LHCN-M2 (cell line): Measurements from ENCODE around the gene GABRA6. TPM values are rescaled to one million over a fixed set of nuclear protein-coding genes. Genes with fewer than 3 reads are reported as not detected.

Experiments used
- total RNA-seq: library from RNA; depleted of rRNA; stranded (reverse); fragments of >200 nt; gene quantifications from 2 replicates; pipeline ENCODE4 v1.2.3, GENCODE V29; 2014; rRNA removed

GABRA6 gene
- total RNA-seq, 1 experiment from 2014 or later = not detected

Other genes starting within 250 kb of the GABRA6 start
- 5.9 and 10.5 TPM in 2 replicates for gene GABRB2, start 139.0 kb upstream of the GABRA6 start, total RNA-seq
- not detected in 2 replicates for gene GABRA1, start 162.4 kb downstream of the GABRA6 start, total RNA-seq